HG02798 (cell line): ENCODE results near the gene CLDND1.
"Not testable (repeated sequence)": the region's sequence is repeated elsewhere in the genome, so short reads cannot be mapped to it uniquely, and the experiment has no call there.

Experiments used
- ATAC-seq: cut with Tn5 transposase; IDR thresholded peaks from one replicate; pipeline ENCODE4 v1.9.1; 2021; ENCODE audit warnings: mild to moderate bottlenecking; ENCODE audit not compliant: unreplicated experiment, poor library complexity

CLDND1 gene

DNA sequence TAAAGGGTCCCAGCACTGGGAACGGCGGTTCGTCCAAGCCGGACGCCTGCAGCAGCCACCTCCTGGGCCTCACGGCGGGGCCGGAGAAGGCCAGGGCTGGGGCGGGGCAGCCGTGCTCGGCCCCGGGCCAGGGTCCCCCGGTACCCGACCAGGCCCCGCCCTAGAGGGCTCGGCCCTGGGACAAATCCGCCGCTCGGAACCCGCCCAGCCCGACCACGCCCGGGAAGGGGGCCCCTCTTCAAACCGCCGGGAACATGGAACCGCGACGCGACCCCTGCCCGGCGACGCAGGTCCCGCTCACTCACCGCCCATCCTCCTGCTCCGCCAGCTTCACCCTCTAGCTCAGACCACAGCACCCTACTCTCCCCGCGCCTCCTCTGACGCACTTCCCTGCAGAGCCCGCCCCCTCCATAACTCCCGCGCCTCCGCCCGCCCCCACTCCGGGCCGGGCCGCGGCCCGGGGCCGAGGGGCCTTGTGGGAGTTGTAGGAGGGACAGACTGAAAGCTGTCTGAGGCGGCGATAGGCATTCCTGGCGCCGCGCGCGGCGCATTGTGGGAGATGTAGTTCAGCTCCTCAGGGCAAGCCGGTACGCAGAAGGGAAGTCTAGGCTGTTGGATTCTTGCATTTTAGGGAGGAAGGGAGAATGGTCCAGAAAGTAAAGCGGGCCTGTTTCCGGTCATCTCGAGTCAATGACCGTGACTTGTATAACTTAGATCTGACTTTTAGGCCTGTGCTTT lies at the start of gene CLDND1:
Gene CLDND1, minus strand, starts transcription at position 359 of the 738 bp plus-strand sequence. CDS start 1,478 bp downstream, outside the sequence.
- ATAC-seq = peak; percentile 90

DNA sequence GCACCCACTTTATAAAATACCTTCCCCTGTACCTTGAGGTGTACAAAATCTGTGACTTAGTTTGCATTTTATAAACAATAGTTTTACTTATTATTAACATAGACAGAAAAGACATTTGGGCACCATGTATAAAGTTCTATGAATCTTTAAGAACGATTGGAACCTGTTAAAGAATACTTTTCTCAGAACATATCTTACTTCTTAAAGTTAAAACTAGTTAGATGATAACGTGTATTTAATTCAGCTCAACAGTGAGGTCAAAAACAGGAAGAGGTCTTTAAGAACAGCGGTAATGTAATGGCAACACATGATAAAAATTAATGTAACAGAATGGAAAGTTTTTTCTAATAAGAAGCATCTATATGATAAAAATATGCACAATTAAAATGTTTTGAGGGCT lies 45.7 kb upstream of the CLDND1 start:
- ATAC-seq = no peak

DNA sequence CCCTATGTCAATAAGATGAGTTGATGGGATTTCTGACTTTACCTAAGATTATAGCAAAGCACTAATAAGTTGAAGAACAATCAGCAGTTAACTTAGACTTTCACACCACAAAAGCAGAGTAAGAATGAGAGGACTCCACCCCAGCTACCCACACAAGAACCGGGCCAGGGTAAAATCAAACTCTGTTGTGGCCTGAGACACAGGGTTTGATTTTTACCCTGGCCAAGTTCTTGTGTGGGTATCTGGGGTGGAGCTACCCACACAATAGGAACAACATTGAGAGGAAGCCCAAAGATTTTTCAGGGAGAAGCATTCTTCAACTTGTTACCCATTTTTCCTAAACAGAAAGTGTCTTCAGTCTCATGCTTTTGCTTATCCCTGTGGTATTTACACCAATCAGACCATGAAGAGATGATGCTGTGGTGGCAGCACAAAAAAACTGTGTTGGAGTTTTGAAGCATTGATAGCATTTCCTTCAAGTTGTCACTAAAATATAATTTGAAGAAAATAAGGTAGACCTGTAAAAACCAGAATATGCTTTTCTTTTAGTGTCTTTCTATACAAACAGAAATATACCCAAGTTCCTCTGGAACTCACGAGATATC lies 45.1 kb upstream of the CLDND1 start:
- ATAC-seq = peak; percentile 31

DNA sequence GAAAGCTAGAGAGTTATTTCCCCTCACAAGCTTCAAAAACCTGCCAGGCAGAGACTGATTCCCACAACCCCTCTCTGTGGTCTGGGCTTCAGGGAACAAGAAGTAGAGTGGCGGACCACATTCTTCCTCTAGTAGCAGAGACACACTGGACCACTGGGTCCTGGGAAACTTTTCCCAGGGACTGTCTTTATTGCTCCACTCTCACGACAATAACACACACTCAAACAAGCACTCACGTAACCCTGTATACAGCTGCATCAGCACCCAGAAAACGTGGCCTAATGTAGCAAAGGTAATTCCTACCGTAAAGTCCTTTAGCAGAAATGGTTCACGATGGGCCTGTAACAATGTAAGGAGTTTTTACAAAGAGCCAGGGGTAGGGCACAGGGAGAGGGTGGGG lies 43.1 kb upstream of the CLDND1 start:
- no peak for ATAC-seq

DNA sequence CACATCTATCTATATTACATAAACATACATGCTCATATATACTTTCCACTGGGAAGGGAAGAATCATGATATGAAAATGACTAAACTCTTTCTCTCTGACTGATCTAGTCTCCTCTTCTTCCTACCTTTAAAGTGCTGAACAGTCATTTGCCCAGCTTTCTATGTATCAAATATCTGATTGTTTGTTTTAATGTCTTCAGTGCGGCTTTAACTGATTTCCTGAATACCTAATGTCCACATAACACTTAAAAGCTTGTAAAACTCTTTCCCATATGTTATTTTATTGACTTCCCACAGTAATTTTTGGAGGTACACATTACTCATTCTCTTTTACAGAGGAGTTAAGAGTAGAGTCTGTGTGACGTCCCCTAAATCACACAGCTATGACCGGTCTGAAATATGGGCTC lies 42.5 kb upstream of the CLDND1 start:
- no peak for ATAC-seq

DNA sequence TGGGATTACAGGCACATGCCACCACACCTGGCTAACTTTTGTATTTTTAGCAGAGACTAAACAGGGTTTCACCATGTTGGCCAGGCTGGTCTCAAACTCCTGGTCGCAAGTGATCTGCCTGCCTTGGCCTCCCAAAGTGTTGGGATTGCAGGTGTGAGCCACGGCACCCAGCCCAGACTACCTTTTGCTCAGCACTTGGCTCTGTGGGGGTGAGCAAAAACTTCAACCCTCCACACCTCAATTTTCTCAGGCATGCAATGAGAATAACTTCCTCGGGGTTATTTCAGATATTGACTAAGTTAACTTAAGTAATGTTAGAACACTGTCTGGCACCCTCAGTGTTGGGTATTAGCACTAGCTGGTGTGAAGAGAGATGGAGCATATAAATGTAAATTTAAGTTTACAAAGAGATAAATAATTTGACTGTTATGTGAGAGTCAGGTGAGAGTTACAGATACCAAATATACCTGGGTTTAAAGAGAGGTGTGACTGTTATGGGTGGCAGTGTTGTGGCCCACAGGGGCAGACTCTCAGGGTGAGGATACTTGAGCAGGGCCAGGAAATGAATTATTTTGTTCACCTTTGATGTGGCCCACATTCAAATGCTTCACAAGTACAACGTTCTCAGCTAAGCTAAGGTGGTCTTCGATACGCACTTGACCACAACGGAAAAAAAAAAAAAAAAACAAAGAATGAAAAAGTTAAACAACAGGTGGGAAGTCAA lies 41.7 kb upstream of the CLDND1 start:
- peak; percentile 12 for ATAC-seq

DNA sequence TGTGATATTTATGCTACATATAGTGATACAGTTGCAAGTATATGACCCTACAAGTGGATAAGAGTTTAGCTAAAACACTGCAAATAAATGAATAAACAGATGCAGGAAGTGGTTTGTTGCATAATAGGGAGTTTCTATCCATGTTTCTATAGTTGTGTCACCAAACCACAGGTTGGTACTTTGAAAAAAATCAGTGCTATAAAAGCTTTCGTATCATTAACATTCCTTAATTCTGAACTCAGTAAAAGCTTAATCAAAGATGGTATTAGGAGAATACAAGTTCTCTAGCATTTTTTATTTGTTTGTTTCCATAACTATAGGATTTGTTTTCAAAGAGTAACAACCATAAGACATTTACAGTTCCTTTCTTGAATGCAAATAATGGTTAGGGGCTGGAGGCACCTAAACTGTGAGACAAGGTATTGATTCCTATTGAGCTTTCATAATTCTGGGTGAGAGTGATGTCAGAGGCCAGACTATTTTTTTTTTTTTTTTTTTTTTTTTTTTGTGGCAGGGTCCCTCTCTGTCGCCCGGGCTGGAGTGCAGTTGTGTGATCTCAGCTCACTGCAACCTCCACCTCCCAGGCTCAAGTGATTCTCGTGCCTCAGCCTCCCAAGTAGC lies 41.1 kb upstream of the CLDND1 start:
- peak; percentile 60 for ATAC-seq

DNA sequence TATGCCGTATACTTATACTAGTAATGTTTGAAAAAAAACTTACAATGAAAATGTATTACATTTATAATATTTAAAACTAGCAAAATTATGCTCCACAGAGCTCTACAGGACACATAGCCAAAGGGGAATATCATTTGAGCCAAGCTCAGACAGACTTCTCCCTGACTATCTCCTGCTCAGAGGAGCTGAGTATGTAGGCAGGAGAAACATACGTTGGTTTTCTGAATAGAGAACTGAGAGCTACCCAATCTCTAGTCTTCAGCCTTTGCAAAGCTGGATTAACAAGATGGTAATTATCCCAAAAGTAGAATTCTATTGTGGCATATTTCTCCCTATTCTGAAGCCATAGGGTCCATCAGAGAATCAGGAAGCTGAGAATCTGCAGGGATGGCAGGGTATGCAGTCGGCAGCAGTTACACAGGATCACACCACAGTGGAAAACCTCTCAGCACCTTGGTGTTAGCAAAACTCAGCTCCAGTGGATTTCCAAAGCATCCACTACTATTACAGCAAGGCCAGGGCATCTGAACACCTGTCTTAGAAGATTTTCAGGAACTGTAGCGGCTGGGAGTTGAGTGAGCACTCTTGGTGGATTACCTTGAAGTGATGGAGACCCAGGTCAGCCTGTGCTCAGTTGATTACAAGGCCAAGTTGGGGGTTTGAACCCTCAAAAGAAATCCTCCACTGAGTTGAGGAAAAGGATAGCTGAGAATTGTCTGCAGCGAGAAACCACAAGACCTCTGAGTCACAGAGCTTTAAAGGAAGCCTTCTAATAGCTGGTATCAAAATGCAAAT lies 39.2 kb upstream of the CLDND1 start:
- ATAC-seq = peak; percentile 13

DNA sequence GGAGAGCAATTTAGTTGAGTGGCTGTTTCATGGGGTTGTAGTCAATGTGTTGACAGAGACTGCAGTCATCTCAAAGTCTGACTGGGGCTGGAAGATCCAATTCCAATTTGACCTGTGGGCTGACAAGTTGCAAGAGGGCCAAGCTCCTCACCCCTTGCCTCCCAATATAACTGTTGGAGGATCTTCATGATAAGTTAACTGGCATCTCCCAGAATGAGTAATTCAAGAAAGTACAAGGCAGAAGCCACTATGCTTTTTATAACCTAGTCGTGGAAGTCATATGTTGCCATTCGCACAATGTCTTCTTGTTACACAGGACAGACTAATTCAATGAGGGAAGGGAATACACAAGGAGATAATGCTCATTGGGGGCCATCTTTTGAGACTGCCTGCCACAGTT lies 38.2 kb upstream of the CLDND1 start:
- ATAC-seq = no peak

DNA sequence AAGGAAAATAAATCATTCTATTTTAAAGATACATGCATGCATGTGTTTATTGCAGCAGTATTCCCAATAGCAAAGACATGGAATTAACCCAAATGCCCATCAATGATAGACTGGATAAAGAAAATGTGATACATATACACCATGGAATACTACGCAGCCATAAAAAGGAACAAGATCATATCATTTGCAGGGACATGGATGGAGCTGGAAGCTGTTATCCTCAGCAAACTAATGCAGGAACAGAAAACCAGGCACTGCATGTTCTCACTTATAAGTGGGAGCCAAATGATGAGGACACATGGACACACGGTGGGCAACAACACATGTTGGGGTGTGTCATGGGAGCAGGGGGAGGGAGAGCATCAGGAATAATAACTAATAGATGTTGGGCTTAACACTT lies 37.1 kb upstream of the CLDND1 start:
- ATAC-seq = not testable (repeated sequence)

DNA sequence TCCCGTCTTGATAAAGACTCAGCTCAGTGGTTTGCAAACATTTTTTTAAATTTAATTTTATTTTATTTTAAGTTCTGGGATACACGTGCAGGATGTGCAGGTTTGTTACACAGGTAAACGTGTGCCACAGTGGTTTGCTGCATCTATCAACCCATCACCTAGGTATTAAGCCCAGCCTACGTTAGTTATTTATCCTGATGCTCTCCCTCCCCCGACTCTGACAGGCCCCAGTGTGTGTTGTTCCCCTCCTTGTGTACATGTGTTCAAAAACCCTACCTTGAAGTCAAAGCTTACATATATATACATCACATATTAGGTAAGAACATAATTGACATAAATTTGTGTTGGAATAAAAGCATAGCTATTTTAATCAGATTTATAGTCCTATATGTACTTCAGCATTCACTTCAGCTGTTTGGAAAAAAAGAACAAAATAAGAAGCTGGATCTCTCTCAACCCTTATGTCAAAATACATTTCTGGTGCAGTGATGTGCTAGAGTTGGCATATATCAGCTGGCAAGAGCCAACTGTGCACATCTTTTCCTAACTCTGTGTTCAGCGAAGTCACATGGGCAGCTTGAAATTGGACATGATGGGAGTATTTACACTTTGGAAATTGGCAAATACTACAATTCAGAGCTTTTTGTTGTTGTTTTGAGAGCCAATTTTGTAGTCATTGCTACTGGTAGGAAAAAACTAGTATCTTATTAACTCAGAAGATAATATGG lies 35.6 kb upstream of the CLDND1 start:
- ATAC-seq = no peak

DNA sequence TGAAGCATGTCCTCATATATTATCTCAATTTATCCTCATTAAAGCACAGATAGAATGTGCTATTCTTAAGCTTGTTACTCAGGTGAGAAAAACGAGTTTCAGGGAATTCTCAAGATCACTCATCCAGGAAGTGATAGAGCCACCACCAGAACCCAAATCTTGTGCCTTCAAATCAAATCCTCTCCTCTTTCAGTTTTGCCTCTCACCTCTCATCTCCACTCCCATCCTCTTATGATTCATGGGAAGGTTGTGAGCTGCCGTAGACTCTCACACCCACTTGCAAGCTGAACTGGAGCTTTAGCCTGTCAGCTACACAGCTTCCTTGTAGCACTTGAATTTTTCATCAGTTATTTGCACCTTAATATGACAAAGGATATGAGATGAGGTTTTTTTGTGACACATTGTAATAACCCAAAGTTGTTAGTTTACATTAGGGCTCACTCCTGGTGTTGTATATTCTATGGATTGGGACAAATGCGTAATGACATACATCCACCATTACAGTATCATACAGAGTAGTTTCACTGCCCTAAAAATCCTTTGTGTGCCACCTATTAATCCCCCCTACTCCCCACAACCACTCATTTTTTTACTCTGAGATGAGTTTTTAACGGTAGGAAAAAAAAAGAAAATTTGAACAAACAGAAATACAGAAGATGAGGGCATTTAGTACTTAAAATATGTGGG lies 34.8 kb upstream of the CLDND1 start:
- peak; percentile 17 for ATAC-seq

DNA sequence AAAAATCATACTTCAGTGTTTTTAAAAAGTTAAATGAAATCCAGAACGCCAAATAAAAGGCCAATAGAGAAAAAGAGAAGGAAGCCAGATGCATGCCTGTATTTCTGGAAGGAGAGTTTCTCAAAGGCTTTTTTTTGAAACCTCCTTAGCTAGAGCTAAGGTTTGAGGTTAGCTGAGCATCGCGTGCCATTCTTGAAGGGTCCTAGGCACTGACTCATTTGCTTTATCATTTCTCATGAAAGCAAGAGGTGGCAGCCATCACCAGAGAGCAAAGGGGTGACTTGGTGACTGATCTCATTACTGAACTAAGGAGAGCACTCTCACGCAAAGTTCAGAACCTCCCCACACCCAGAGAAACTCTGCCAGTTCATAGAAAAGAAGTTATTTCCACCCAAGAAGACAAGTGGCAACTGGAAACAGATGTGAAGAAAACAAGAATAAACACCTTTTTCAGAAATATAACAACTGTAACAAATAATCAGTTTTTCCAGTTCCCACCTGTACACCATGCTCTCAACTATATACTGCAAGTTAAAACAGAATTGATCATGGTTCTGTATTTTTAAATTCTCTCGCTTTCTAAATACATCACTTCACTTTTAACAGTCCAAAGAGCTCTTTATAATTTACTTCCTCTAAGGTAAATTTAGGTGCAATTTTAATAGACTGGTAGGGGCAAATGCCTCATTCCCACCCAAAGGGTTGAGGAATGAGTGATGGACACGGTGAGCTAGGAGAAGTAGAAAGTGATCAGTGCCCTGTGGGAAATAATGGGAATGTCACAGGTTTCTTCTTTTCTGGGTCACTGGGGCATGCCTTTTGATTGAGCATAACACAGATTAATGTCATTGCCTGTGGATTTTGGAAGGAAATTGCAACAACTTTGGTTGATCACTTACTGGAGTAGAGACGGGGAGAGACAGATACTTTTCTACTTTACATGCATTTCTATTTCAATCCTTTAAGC lies 33.7 kb upstream of the CLDND1 start:
- peak; percentile 83 for ATAC-seq

DNA sequence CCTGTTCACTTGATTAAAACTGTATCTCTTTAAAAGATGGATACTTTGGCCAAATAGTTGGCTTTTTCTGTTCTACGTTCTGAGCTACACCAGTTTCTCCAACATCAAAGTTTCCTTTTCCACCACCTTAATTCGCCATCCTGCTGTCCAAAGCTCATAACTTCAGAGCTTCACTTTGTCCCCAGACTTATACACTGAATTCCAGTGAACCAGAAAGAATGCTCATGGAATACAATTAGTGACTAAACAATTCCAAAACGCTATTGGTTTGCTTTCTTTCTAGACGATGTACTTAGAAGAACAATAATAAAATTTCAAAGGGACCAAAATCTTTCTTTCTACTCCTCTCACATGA lies 32.3 kb upstream of the CLDND1 start:
- no peak for ATAC-seq

DNA sequence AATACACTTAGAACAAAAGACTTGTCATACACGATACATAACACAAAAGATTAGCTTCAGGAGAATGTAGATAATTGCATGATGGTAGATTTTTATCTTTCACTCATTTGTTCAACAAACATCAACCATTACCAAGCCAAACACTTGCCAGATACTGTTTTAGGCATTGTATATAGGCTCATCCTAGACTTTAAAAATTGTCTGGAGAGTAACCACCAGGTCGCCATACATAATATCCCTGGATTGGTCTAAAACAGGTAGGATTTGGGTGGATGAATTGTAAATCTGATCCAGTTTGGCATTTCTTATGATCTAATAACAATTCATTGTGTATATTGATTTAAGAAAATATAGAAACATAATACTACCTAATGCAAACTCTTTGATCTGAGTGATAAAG lies 31.9 kb upstream of the CLDND1 start:
- no peak for ATAC-seq

DNA sequence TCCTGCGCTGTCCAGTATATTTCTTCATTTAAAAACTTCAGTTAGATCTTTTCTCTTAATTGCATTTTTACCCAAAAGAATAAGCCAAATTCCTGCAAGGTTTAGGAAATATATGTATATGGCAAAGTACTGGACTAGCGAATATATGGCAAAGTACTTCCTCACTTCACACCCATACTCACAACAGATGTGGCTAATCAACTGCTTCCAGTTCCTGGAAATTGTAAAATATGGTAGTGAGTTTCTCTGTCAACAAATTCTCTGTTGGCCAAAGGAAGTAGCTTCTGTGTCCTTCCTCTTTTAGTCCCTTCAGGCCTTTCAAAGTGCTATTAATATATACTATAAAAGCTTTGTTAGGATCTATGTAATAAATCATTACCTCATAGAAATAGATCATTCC lies 31.1 kb upstream of the CLDND1 start:
- ATAC-seq = no peak

DNA sequence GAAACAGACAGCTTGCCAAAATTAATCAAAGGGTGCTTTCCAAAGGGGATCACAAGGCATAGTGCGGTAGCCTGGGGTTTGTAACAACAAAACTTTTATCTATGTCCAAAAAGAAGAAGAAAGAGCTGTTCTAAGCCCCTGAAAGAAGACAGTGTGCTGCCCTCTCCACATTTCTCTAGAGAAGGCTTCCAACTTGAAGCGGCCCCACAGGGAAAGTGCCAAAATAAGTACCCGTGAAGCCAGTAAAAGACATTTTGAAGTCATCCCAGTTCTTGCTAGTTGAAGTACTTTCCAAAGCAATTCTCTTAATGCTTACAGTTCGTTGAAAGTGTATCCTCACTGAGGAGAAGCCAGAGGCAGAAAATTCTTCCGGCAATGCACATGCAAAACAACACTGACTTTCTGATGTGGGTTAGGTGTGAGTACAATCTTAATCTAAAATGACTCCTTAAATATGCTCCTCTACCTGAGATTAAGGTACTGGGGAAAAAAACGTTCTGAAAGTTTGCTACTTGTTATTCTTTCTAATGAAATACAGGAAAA lies 30.4 kb upstream of the CLDND1 start:
- no peak for ATAC-seq
